Omental fat pad (tissue), 4 donors: Measurements from ENCODE around the gene ROBO4. TPM values are rescaled to one million over a fixed set of nuclear protein-coding genes. Genes with fewer than 3 reads are reported as not detected.

Source experiments
- ATAC-seq: fragments of 150-250 bp; one replicate; pipeline ENCODE4 v1.9.1; 2016; ENCODE audit warnings: mild to moderate bottlenecking, moderate library complexity; ENCODE audit not compliant: low FRiP score
- DNase-seq: peaks from one replicate; pipeline ENCODE4 v3.0.0-alpha.2; 2019; ENCODE audit warnings: low spot score
- total RNA-seq, 4 donors: library from RNA; depleted of rRNA; stranded (reverse); fragments of >200 nt; gene quantifications; one replicate each; pipeline ENCODE4 v1.1.0, GENCODE V29; 2016
- TF ChIP-seq, protein P1 (sequence below), 3 donors: fragments of 450-650 bp; IDR thresholded peaks; one replicate each; pipeline ENCODE4 v1.5.1; 2016 to 2017; ENCODE audit warnings: antibody characterized with exemption in 3 of 3, mild to moderate bottlenecking in 3 of 3, moderate library complexity in 2 of 3

ROBO4 gene
- total RNA-seq, 4 donors from 2014 or later: 31.7 to 152 (median 75.2) TPM

- DNase-seq (no peak), ATAC-seq (no peak)
- TF ChIP-seq, protein P1, sequence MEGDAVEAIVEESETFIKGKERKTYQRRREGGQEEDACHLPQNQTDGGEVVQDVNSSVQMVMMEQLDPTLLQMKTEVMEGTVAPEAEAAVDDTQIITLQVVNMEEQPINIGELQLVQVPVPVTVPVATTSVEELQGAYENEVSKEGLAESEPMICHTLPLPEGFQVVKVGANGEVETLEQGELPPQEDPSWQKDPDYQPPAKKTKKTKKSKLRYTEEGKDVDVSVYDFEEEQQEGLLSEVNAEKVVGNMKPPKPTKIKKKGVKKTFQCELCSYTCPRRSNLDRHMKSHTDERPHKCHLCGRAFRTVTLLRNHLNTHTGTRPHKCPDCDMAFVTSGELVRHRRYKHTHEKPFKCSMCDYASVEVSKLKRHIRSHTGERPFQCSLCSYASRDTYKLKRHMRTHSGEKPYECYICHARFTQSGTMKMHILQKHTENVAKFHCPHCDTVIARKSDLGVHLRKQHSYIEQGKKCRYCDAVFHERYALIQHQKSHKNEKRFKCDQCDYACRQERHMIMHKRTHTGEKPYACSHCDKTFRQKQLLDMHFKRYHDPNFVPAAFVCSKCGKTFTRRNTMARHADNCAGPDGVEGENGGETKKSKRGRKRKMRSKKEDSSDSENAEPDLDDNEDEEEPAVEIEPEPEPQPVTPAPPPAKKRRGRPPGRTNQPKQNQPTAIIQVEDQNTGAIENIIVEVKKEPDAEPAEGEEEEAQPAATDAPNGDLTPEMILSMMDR (IDR thresholded peaks at IDR 0.05): no peak
Observed at GRCh38 chr11:124842305-124842704, 55.4 kb downstream of the ROBO4 start.

- TF ChIP-seq, protein P1 (IDR thresholded peaks at IDR 0.05): no peak
- no peak for DNase-seq
- no peak for ATAC-seq
Observed at GRCh38 chr11:124841840-124842239, 55.8 kb downstream of the ROBO4 start.

DNA sequence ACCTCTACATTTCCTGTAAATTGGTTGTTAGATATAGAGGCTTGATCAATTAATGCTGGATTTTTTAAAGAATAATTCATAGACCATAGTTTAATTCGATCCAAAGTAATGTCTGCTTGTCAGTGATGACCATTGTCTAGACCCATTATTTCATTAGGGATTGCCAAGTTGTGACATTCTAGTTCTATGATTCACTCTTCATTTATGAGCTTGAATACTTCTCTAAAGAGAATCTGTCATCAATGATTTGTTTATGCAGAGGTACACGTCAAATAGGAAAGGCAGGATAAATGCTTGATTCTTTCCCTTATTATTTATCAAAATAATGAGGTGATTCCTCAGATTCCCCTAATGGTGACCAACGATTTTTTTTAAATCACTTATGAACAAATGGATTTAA is 56.5 kb downstream of the ROBO4 start:
- TF ChIP-seq, protein P1 (IDR thresholded peaks at IDR 0.05): no peak
- no peak for ATAC-seq
- no peak for DNase-seq

DNA sequence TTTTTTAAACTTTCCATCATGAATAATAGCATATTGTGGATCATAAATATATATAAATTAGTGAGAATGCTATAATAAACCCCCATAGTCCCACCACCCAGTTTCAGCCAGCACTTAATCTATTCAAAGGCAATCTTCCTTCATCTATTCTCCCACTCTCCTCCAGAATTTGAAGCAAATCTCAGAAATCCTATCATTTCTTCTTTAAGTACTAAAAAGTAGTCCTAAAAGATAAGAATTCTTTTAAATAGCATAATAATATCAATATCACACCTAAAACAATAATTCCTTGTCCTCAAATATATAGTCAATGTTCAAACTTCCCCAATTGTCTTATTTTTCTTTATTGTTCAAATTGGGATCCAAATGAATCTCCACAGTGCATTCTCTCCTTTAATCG is 57.0 kb downstream of the ROBO4 start:
- DNase-seq (no peak), ATAC-seq (no peak)
- TF ChIP-seq, protein P1 (IDR thresholded peaks at IDR 0.05): no peak

DNA sequence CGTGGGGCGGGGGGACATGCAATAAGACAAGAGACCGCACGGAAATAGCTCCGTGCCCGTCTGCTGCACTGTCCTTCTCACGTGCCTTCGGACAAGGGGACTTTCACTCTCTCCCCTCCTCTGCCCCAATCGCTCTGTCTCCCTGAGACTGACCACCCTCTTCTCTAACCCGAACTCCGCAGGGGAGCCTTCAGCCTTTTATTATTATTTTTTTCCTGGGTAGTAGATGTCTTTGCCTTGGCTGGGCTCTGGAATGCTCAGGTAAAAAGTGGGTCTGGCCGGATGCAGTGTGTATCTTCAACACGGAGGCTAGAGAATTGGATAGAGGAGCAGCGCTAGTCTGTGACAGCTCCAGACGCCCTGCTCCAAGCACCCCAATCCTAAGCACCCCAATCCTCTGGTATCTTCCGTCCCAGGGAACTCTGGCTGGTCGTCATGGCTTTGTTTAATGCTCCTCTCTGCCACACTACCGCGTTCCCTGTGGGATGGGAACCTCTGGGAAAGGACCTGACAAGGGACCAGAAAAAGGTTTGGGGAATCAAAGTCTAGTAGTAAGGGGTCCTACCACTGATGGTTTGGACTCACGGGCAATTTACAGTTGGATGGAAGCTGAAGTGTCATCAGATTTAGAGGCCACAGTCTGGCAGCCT is 57.6 kb downstream of the ROBO4 start:
- DNase-seq (no peak), ATAC-seq (no peak)
- TF ChIP-seq, protein P1 (IDR thresholded peaks at IDR 0.05): no peak

DNA sequence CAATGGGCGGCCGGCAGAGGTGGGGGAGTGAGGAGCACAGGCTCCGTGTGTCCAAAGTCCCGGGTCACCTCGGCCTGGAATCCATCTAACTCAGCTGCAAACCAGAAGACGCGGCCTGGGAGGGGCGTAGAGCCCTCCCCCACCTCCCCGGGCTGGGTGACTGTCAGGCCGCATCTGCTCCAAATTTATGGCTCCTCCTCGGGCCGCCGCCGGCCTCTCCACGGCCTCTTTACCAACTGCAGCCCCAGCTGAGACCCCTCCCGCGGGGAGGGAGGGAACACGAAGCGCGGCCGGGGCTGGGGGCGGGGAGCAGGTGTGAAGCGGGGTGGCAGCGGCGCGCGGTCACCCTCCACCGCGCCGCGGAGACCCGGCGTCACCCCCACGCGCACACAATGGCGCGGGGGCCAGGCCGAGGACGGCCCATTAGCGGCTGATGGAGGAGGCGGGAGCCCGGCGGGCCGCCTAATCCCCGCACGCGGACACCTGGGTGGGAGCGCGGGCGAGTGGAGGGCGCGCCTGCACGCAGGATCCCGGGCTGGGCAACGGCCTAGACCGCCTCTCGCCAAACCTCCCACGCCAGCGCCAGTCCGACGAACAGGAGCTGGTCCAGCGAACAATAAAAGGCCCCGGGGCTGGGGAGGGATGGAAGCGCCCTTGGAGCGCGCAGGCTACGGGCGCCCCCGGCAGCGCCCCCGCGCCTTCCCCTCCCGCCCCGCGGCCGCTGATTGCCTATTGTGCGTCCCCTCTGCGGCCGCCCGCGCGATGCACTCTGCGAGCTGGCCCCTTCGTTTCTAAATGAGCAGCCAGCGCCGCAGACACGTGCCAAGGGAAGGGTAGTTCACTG is 58.3 kb downstream of the ROBO4 start:
- ATAC-seq (no peak), DNase-seq (no peak)
- TF ChIP-seq, protein P1 (IDR thresholded peaks at IDR 0.05): no peak

DNA sequence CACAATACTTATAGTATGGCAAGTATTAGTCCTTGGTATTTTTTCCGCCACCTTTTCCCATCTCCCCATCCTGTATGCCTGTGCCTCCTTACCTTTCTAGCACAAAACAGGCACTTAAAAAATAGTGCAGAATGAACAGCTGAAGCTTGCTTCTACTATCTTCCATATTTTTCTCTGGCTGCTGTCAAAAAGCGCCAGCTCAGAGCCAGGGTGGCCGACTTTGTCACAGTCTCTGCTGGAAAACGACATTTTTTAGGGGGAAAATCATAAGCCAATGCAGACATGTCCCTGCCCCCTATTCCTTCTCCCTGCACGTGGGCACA is 58.9 kb downstream of the ROBO4 start:
- DNase-seq (no peak), ATAC-seq (no peak)
- TF ChIP-seq, protein P1 (IDR thresholded peaks at IDR 0.05): no peak
